HepG2 (cell line): ENCODE data around the gene NF2. TPM values are rescaled to one million over a fixed set of nuclear protein-coding genes. Genes with fewer than 3 reads are reported as not detected.

Source experiments
- ATAC-seq: fragments of 200-7000 bp; cut with Tn5 transposase; 3 replicates; pipeline ENCODE4 v1.9.1; 2020; ENCODE audit warnings: mild to moderate bottlenecking, moderate library complexity
- BruUV-seq: library from RNA; stranded (reverse); fragments of 400-500 nt; replicated peaks from 2 replicates; lab custom pipeline; 2021; lab: Mats Ljungman, UMichigan
- CTCF ChIA-PET: fragments of 300-600 bp; formaldehyde crosslinking; extraction: SDS; loops from one replicate; lab custom pipeline; 2021; ENCODE audit warnings: low total read pairs, inconsistent platforms, low intra/inter-chr PET ratio; lab: Yijun Ruan, JAX
- POLR2A ChIA-PET: fragments of 350-600 bp; sonication (Branson Sonifier 250); formaldehyde crosslinking; loops from one replicate; lab custom pipeline; 2020; ENCODE audit warnings: antibody characterized with exemption, inconsistent platforms; lab: Yijun Ruan, JAX
- DNase-seq: peaks from one replicate; pipeline ENCODE4 v3.0.0-alpha.2; 2015; ENCODE audit warnings: low spot score
- FAIRE-seq: peaks from 3 replicates; lab custom pipeline; 2011; peaks lifted over from hg19 to GRCh38; lab: Jason Lieb, UNC
- H2AFZ ChIP-seq: one replicate; pipeline ENCODE4 v1.6.1; 2011; ENCODE audit warnings: low read length, inconsistent platforms
- H3K27ac ChIP-seq: fragments of 300-600 bp; 3 replicates; pipeline ENCODE4 v1.8.0; 2011; ENCODE audit warnings: mixed run types, mild to moderate bottlenecking, mixed read lengths, low read length, inconsistent platforms; ENCODE audit not compliant: insufficient read depth; ENCODE audit errors: extremely low read length
- H3K27me3 ChIP-seq, 2 experiments: fragments of 200-600 bp in 1 of 2; 2 replicates in 1 of 2; 3 replicates in 1 of 2; pipeline versions ENCODE4 v1.6.0 to v1.8.0; 2011; ENCODE audit warnings: low read length in 2 of 2, mild to moderate bottlenecking in 2 of 2, moderate library complexity in 2 of 2, inconsistent platforms in 1 of 2; ENCODE audit not compliant: insufficient read depth in 2 of 2, control insufficient read depth in 1 of 2
- H3K36me3 ChIP-seq, 2 experiments: fragments of 200-600 bp in 1 of 2; replicated peaks in 1 of 2; 2 replicates in 1 of 2; 3 replicates in 1 of 2; pipeline versions ENCODE4 v1.5.1 to v1.8.0; 2011; ENCODE audit warnings: low read length in 2 of 2, inconsistent platforms in 1 of 2; ENCODE audit not compliant: insufficient read depth in 2 of 2, control insufficient read depth in 1 of 2
- H3K4me1 ChIP-seq: 2 replicates; pipeline ENCODE4 v1.5.1; 2012; ENCODE audit warnings: low read length, inconsistent platforms; ENCODE audit not compliant: insufficient read depth
- H3K4me2 ChIP-seq: 2 replicates; pipeline ENCODE4 v1.6.0; 2011; ENCODE audit warnings: low read depth, low read length, inconsistent platforms
- H3K4me3 ChIP-seq, 3 experiments: fragments of 200-600 bp in 1 of 3; sonication (generic), shearing (Covaris generic) in 1 of 3; replicated peaks in 1 of 3; 2 replicates each; pipeline ENCODE4 v1.5.1; 2011 to 2016; ENCODE audit warnings: low read length in 3 of 3, inconsistent platforms in 2 of 3, low read depth in 2 of 3, mild to moderate bottlenecking in 2 of 3, control low read depth in 1 of 3, mixed read lengths in 1 of 3; ENCODE audit not compliant: insufficient read depth in 1 of 3
- H3K79me2 ChIP-seq: one replicate; pipeline ENCODE4 v1.6.1; 2011; ENCODE audit warnings: low read length, inconsistent platforms; ENCODE audit not compliant: insufficient read depth
- H3K9ac ChIP-seq: 2 replicates; pipeline ENCODE4 v1.6.0; 2011; ENCODE audit warnings: mild to moderate bottlenecking, low read depth, low read length, inconsistent platforms; ENCODE audit not compliant: insufficient read depth
- H3K9me3 ChIP-seq: 2 replicates; pipeline ENCODE4 v1.5.1; 2012; ENCODE audit warnings: mild to moderate bottlenecking, low read length
- H4K20me1 ChIP-seq: 2 replicates; pipeline ENCODE4 v1.6.0; 2011; ENCODE audit warnings: inconsistent platforms, mild to moderate bottlenecking, low read length, moderate library complexity; ENCODE audit not compliant: insufficient read depth
- CHCHD3 ChIP-seq: sonication (generic); formaldehyde crosslinking; IDR thresholded peaks from 2 replicates; pipeline ENCODE4 v1.8.0; 2022; ENCODE audit warnings: mild to moderate bottlenecking, missing genetic modification reagents, moderate library complexity
- GFI1 ChIP-seq: sonication (generic); formaldehyde crosslinking; IDR thresholded peaks from 2 replicates; pipeline ENCODE4 v1.5.0; 2020; ENCODE audit warnings: missing genetic modification reagents, mild to moderate bottlenecking, borderline replicate concordance
- KAT8 ChIP-seq: IDR thresholded peaks from 2 replicates; pipeline ENCODE4 v1.6.1; 2016; ENCODE audit warnings: missing genetic modification reagents, missing compliant biosample characterization
- KIAA2018 ChIP-seq: sonication (generic); formaldehyde crosslinking; IDR thresholded peaks from 2 replicates; pipeline ENCODE4 v1.5.0; 2020; ENCODE audit warnings: mild to moderate bottlenecking, missing genetic modification reagents, borderline replicate concordance
- PHF21A ChIP-seq: sonication (generic); formaldehyde crosslinking; IDR thresholded peaks from 2 replicates; pipeline ENCODE4 v1.5.0; 2020; ENCODE audit warnings: mild to moderate bottlenecking, missing genetic modification reagents
- PHF5A ChIP-seq: IDR thresholded peaks from one replicate; pipeline ENCODE4 v1.6.1; 2018; ENCODE audit warnings: low read depth, missing genetic modification reagents; ENCODE audit not compliant: unreplicated experiment
- ZFX ChIP-seq: sonication (generic); formaldehyde crosslinking; IDR thresholded peaks from 2 replicates; pipeline ENCODE4 v1.4.0; 2020; ENCODE audit warnings: mild to moderate bottlenecking, low read depth, missing genetic modification reagents, moderate library complexity
- ZNF615 ChIP-seq: sonication (generic); formaldehyde crosslinking; IDR thresholded peaks from 2 replicates; pipeline ENCODE4 v1.5.0; 2020; ENCODE audit warnings: mild to moderate bottlenecking, missing genetic modification reagents, borderline replicate concordance
- ZNF775 ChIP-seq: sonication (generic); formaldehyde crosslinking; IDR thresholded peaks from 2 replicates; pipeline ENCODE4 v1.4.0; 2020; ENCODE audit warnings: missing genetic modification reagents, mild to moderate bottlenecking, moderate library complexity, borderline replicate concordance
- WGBS: methylation state at CpG from one replicate; pipeline ENCODE4 v1.1.6; 2017; ENCODE audit warnings: low lambda C conversion rate; 5-methylcytosine and 5-hydroxymethylcytosine counted together
- in situ Hi-C: cut with HindIII; loops from 2 replicates; pipeline ENCODE4 v1.10.0; 2017; ENCODE audit warnings: low pct_unique_long_range_greater_than_20kb; ENCODE audit not compliant: extremely low pct_ligation_motif_present
- intact Hi-C: fragments of 100-400 bp; cut with micrococcal nuclease; formaldehyde crosslinking; loops from one replicate; pipeline ENCODE4 v1.10.0; 2022; ENCODE audit not compliant: unreplicated experiment
- polyA plus RNA-seq, 8 experiments: library from polyadenylated mRNA; depleted of rRNA in 3 of 8; stranded (reverse) in 7 of 8; unstranded in 1 of 8; fragments of >200 nt; fragmentation: Illumina TruSeq in 4 of 8; extraction: Trizol in 4 of 8; gene quantifications; 2 replicates each; pipeline versions ENCODE4 v1.2.1 to v1.2.3, GENCODE V29; 2011 to 2016; ENCODE audit warnings: low read depth in 4 of 8, missing spikeins in 1 of 8, mixed read lengths in 1 of 8; ENCODE audit not compliant: insufficient read depth in 1 of 8
- total RNA-seq, 5 experiments: library from RNA; depleted of rRNA; stranded (reverse); fragments of >200 nt; fragmentation: Illumina TruSeq; extraction: Trizol; gene quantifications; 2 replicates each; pipeline ENCODE4 v1.2.3, GENCODE V29; 2016; ENCODE audit warnings: low read depth in 1 of 5
- TF ChIP-seq, protein P1 (sequence below): sonication (generic); formaldehyde crosslinking; conservative IDR thresholded peaks from 2 replicates; pipeline ENCODE4 v1.4.0; 2020; ENCODE audit warnings: mild to moderate bottlenecking, missing genetic modification reagents, moderate library complexity

Gene NF2
- total and polyA plus RNA-seq, 2 of the 13 experiments (the other 11 are each of a cell fraction or from before 2014, with no cell fraction given): 9.3 to 33.3 TPM

GRCh38 chr22:29706486-29706885 is 103.1 kb downstream of the NF2 start (continued):
- TF ChIP-seq KIAA2018 (CRISPR knock-in tag): no peak
- TF ChIP-seq, all 625 proteins: peak for 1

- no TSS peak for BruUV-seq
- H3K79me2 ChIP-seq: no peaks in the 10 kb centered on the region
- no peak for DNase-seq
- no peak for FAIRE-seq
- ChIA-PET CTCF (no interaction called here), POLR2A (no interaction called here)
- peaks cover 29% of the 10 kb centered on the region for H3K4me1 ChIP-seq
- H3K27me3 ChIP-seq: peaks cover 13 to 58% of the 10 kb centered on the region in 2 experiments
- H4K20me1 ChIP-seq: no peaks in the 10 kb centered on the region
- no peak overlapping the region for H3K9ac ChIP-seq
- H3K4me2 ChIP-seq: no peak overlapping the region
- no peak overlapping the region for H2AFZ ChIP-seq
- intact Hi-C loops: no loop called here
- H3K9me3 ChIP-seq: no peaks in the 10 kb centered on the region
- H3K27ac ChIP-seq: no peak overlapping the region
- no peak for ATAC-seq
- H3K4me3 ChIP-seq: no peak overlapping the region
- in situ Hi-C loops: loop anchor here (10.0 kb wide), 1 partner anchor 378 kb away; the partner anchor contains the start of gene HORMAD2
- no peaks in the 10 kb centered on the region for H3K36me3 ChIP-seq
- 40% methylated on average over 6 of the region's 18 CpGs for WGBS
- TF ChIP-seq ZFX (CRISPR knock-in tag): no peak
- TF ChIP-seq ZNF775 (CRISPR knock-in tag): no peak
- no peak for TF ChIP-seq CHCHD3 (CRISPR knock-in tag)
- TF ChIP-seq, protein P1, sequence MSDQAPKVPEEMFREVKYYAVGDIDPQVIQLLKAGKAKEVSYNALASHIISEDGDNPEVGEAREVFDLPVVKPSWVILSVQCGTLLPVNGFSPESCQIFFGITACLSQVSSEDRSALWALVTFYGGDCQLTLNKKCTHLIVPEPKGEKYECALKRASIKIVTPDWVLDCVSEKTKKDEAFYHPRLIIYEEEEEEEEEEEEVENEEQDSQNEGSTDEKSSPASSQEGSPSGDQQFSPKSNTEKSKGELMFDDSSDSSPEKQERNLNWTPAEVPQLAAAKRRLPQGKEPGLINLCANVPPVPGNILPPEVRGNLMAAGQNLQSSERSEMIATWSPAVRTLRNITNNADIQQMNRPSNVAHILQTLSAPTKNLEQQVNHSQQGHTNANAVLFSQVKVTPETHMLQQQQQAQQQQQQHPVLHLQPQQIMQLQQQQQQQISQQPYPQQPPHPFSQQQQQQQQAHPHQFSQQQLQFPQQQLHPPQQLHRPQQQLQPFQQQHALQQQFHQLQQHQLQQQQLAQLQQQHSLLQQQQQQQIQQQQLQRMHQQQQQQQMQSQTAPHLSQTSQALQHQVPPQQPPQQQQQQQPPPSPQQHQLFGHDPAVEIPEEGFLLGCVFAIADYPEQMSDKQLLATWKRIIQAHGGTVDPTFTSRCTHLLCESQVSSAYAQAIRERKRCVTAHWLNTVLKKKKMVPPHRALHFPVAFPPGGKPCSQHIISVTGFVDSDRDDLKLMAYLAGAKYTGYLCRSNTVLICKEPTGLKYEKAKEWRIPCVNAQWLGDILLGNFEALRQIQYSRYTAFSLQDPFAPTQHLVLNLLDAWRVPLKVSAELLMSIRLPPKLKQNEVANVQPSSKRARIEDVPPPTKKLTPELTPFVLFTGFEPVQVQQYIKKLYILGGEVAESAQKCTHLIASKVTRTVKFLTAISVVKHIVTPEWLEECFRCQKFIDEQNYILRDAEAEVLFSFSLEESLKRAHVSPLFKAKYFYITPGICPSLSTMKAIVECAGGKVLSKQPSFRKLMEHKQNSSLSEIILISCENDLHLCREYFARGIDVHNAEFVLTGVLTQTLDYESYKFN (CRISPR knock-in tag): no peak
- no peak for TF ChIP-seq KAT8 (CRISPR knock-in tag)
- TF ChIP-seq PHF21A (CRISPR knock-in tag): no peak
- TF ChIP-seq GFI1: no peak
- TF ChIP-seq PHF5A (CRISPR knock-in tag): no peak
- no peak for TF ChIP-seq ZNF615 (CRISPR knock-in tag)
Measured at GRCh38 chr22:29707010-29707409, 103.6 kb downstream of the NF2 start.
